Ovary (tissue), 9 donors: ENCODE measurements around the gene LAPTM5. TPM values are rescaled to one million over a fixed set of nuclear protein-coding genes. Genes with fewer than 3 reads are reported as not detected.

Experiments used
- DNase-seq, 5 donors: peaks; one replicate each; pipeline ENCODE4 v3.0.0-alpha.2; 2019 to 2020
- H3K27ac ChIP-seq, 2 donors: fragments of 200-600 bp; one replicate each; pipeline versions ENCODE4 v1.5.1 to v1.8.0; 2019 to 2022
- H3K27me3 ChIP-seq: fragments of 200-600 bp; one replicate; pipeline ENCODE4 v1.8.0; 2022
- H3K36me3 ChIP-seq: fragments of 200-600 bp; sonication (generic); one replicate; pipeline ENCODE4 v1.5.1; 2019
- H3K4me1 ChIP-seq: one replicate; pipeline ENCODE4 v1.8.1; 2013; ENCODE audit warnings: mild to moderate bottlenecking, moderate library complexity; ENCODE audit not compliant: insufficient read depth
- H3K4me3 ChIP-seq: fragments of 200-600 bp; sonication (generic); one replicate; pipeline ENCODE4 v1.5.1; 2017
- H3K9me3 ChIP-seq, 2 donors: fragments of 200-600 bp in 1 of 2; sonication (generic) in 1 of 2; one replicate each; pipeline versions ENCODE4 v1.5.1 to v1.8.1; 2013 to 2019; ENCODE audit warnings: mild to moderate bottlenecking in 1 of 2, moderate library complexity in 1 of 2
- CTCF ChIP-seq, 3 donors: fragments of 450-650 bp in 2 of 3; fragments of 200-600 bp in 1 of 3; IDR thresholded peaks; one replicate each; pipeline versions ENCODE4 v1.5.1 to v1.8.0; 2016 to 2022; ENCODE audit warnings: antibody characterized with exemption in 3 of 3, mild to moderate bottlenecking in 1 of 3
- EP300 ChIP-seq: sonication (generic); formaldehyde crosslinking; IDR thresholded peaks from one replicate; pipeline ENCODE4 v1.6.1; 2017; ENCODE audit warnings: antibody characterized with exemption
- POLR2A ChIP-seq: fragments of 450-650 bp; IDR thresholded peaks from one replicate; pipeline ENCODE4 v1.6.1; 2017; ENCODE audit warnings: antibody characterized with exemption, mild to moderate bottlenecking, moderate library complexity
- WGBS, 3 donors: extraction: QIAGEN DNeasy Blood & Tissue Kit in 1 of 3; methylation state at CpG; one replicate each; pipeline versions ENCODE4 v1.1.5 to v1.1.7; 2013 to 2017; 5-methylcytosine and 5-hydroxymethylcytosine counted together
- intact Hi-C, 4 donors: fragments of 100-400 bp; cut with DNase I; formaldehyde crosslinking; loops; one replicate each; pipeline versions ENCODE4 v1.11.0 to v1.15.1; 2022 to 2023
- polyA plus RNA-seq, 2 donors: library from polyadenylated mRNA; stranded (reverse); fragments of 200-250 nt in 1 of 2; fragments of 350-450 nt in 1 of 2; fragmentation: Illumina TruSeq in 1 of 2; extraction: RNeasy Lipid Tissue Mini Kit (QIAGEN cat#74804) in 1 of 2; gene quantifications; one replicate each; pipeline ENCODE4 v1.2.3, GENCODE V29; 2013 to 2014
- total RNA-seq, 7 donors: library from RNA; depleted of rRNA in 2 of 7; stranded (reverse); fragments of >200 nt in 2 of 7; fragmentation: NEBNext Ultra II Directional in 3 of 7; extraction: Animal tissue kit (Norgen Biotek cat#: 25700) in 3 of 7; gene quantifications; one replicate each; pipeline versions ENCODE4 v1.1.0 to v1.2.4, GENCODE V29; 2016 to 2023
- donor health status: DM: no; HTN: no; CAD: no; lungs with moderate emphysema.
- donor health status: DM: no; HTN: no; CAD: no.
- donor health status: Bipolar disorder and iron deficiency.
- donor health status: DM: yes; HTN: yes; CAD: no.
- donor health status: DM: no; HTN: no; CAD: no.
- donor health status: DM: yes; HTN: yes; CAD: no.

The LAPTM5 gene
- total and polyA plus RNA-seq, 9 donors: 15.3 to 103 (median 20.3) TPM

- H3K36me3 ChIP-seq: no peaks in the 10 kb centered on the region
- DNase-seq: no peak
- no peak overlapping the region for H3K27ac ChIP-seq
- no peak overlapping the region for H3K4me3 ChIP-seq
- no peaks in the 10 kb centered on the region for H3K4me1 ChIP-seq
- H3K9me3 ChIP-seq: no peaks in the 10 kb centered on the region
- TF ChIP-seq POLR2A (no peak), EP300 (no peak), CTCF (IDR thresholded peaks at IDR 0.05) (no peak)
- 76 to 82% (median 82%) methylated on average over 10 of the region's 10 CpGs for WGBS, 3 donors
- intact Hi-C loops: no loop called here
- H3K27me3 ChIP-seq: no peaks in the 10 kb centered on the region
These were observed 18.6 kb downstream of the LAPTM5 start for GRCh38 chr1:30738715-30739559.

GRCh38 chr1:30738040-30738714 lies 19.4 kb downstream of the LAPTM5 start:
- Histone ChIP-seq H3K4me1 (no peaks in the 10 kb centered on the region), H3K27me3 (no peaks in the 10 kb centered on the region), H3K4me3 (no peak overlapping the region), H3K9me3 (no peaks in the 10 kb centered on the region), H3K36me3 (no peaks in the 10 kb centered on the region), H3K27ac (no peak overlapping the region)
- no peak for DNase-seq
- intact Hi-C loops: no loop called here
- 80 to 90% (median 82%) methylated on average over 5 of the region's 5 CpGs for WGBS, 3 donors
- TF ChIP-seq EP300 (no peak), POLR2A (no peak), CTCF (IDR thresholded peaks at IDR 0.05) (no peak)

GRCh38 chr1:30737357-30738039 lies 20.1 kb downstream of the LAPTM5 start:
- whole genome bisulfite sequencing, 3 donors: 92 to 94% (median 93%) methylated on average over 12 to 14 of the region's 14 CpGs
- no peaks in the 10 kb centered on the region for H3K27me3 ChIP-seq
- TF ChIP-seq POLR2A (no peak), CTCF (IDR thresholded peaks at IDR 0.05) (no peak), EP300 (no peak)
- no peaks in the 10 kb centered on the region for H3K36me3 ChIP-seq
- no peak overlapping the region for H3K27ac ChIP-seq
- H3K9me3 ChIP-seq: no peaks in the 10 kb centered on the region
- H3K4me1 ChIP-seq: no peaks in the 10 kb centered on the region
- no peak overlapping the region for H3K4me3 ChIP-seq
- intact Hi-C loops: no loop called here
- no peak for DNase-seq

GRCh38 chr1:30735668-30736498 lies 21.7 kb downstream of the LAPTM5 start:
- no peaks in the 10 kb centered on the region for H3K27me3 ChIP-seq
- TF ChIP-seq POLR2A: no peak
- TF ChIP-seq CTCF (IDR thresholded peaks at IDR 0.05): no peak
- TF ChIP-seq EP300: no peak
- no peaks in the 10 kb centered on the region for H3K9me3 ChIP-seq
- DNase-seq: no peak
- no peak overlapping the region for H3K4me3 ChIP-seq
- no peaks in the 10 kb centered on the region for H3K36me3 ChIP-seq
- intact Hi-C loops: no loop called here
- H3K27ac ChIP-seq: no peak overlapping the region
- no peaks in the 10 kb centered on the region for H3K4me1 ChIP-seq
- WGBS, 3 donors: 87 to 92% (median 89%) methylated on average over 6 of the region's 6 CpGs
